HFFc6 (cell line): ENCODE results near the gene PDE4D. TPM values are rescaled to one million over a fixed set of nuclear protein-coding genes. Genes with fewer than 3 reads are reported as not detected.

Source experiments
- DNase-seq: peaks from one replicate; pipeline ENCODE4 v3.0.0-alpha.2; 2018
- H3K27ac Mint-ChIP-seq: 2 replicates; pipeline ENCODE4 v1.8.0; 2020; ENCODE audit warnings: mild to moderate bottlenecking, mixed read lengths
- H3K27me3 Mint-ChIP-seq: 2 replicates; pipeline ENCODE4 v1.8.0; 2021; ENCODE audit warnings: mild to moderate bottlenecking, moderate library complexity, mixed read lengths; ENCODE audit not compliant: insufficient read depth
- H3K36me3 Mint-ChIP-seq: 2 replicates; pipeline ENCODE4 v1.8.0; 2021; ENCODE audit warnings: low read depth, mixed read lengths
- H3K4me1 Mint-ChIP-seq: 2 replicates; pipeline ENCODE4 v1.8.0; 2020; ENCODE audit warnings: low read depth, mixed read lengths
- H3K4me3 Mint-ChIP-seq: 2 replicates; pipeline ENCODE4 v1.8.0; 2020; ENCODE audit warnings: mild to moderate bottlenecking, moderate library complexity, mixed read lengths
- H3K9me3 Mint-ChIP-seq: 2 replicates; pipeline ENCODE4 v1.8.0; 2020; ENCODE audit warnings: mild to moderate bottlenecking, mixed read lengths
- CTCF ChIP-seq: fragments of 200-600 bp; sonication (generic); IDR thresholded peaks from 2 replicates; pipeline ENCODE4 v1.5.0; 2021; ENCODE audit warnings: antibody characterized with exemption, mild to moderate bottlenecking
- total RNA-seq, 6 experiments: library from RNA; stranded (reverse); fragmentation: NEBNext Ultra II Directional; extraction: Animal tissue kit (Norgen Biotek cat#: 25700); gene quantifications; 2 replicates in 1 of 6; 3 replicates in 5 of 6; pipeline ENCODE4 v1.2.3, GENCODE V29; 2021

PDE4D gene
- total RNA-seq, 6 experiments from 2014 or later: 1.8 to 7.3 (median 6.2) TPM

- H3K4me1 Mint-ChIP-seq: peaks cover 6% of the 10 kb centered on the region; the same call in 1 of the 2 replicates
- no peaks in the 10 kb centered on the region for H3K9me3 Mint-ChIP-seq
- H3K36me3 Mint-ChIP-seq: no peaks in the 10 kb centered on the region
- no peak for DNase-seq
- H3K4me3 Mint-ChIP-seq: no peak overlapping the region
- no peak overlapping the region for H3K27ac Mint-ChIP-seq
- H3K27me3 Mint-ChIP-seq: peaks cover 5% of the 10 kb centered on the region
- TF ChIP-seq CTCF: no peak
Observed at GRCh38 chr5:59607138-59607765, 286.3 kb downstream of the PDE4D start.

GRCh38 chr5:59605915-59606314 is 287.6 kb downstream of the PDE4D start:
- DNase-seq: no peak
- H3K27me3 Mint-ChIP-seq: peaks cover 5% of the 10 kb centered on the region
- H3K4me1 Mint-ChIP-seq: peaks cover 6% of the 10 kb centered on the region; the same call in 1 of the 2 replicates
- no peak overlapping the region for H3K4me3 Mint-ChIP-seq
- TF ChIP-seq CTCF: no peak
- no peaks in the 10 kb centered on the region for H3K9me3 Mint-ChIP-seq
- H3K36me3 Mint-ChIP-seq: no peaks in the 10 kb centered on the region
- H3K27ac Mint-ChIP-seq: no peak overlapping the region

- Mint-ChIP-seq H3K36me3 (no peaks in the 10 kb centered on the region), H3K27me3 (peaks cover 5% of the 10 kb centered on the region)
Observed at GRCh38 chr5:59604111-59604510, 289.4 kb downstream of the PDE4D start.

GRCh38 chr5:59600998-59601397 is 292.5 kb downstream of the PDE4D start:
- Mint-ChIP-seq H3K4me1 (peaks cover 20% of the 10 kb centered on the region; the same call in 1 of the 2 replicates), H3K4me3 (no peak overlapping the region), H3K27me3 (no peaks in the 10 kb centered on the region), H3K36me3 (no peaks in the 10 kb centered on the region), H3K9me3 (no peaks in the 10 kb centered on the region), H3K27ac (no peak overlapping the region)
- no peak for DNase-seq
- TF ChIP-seq CTCF: no peak

More at GRCh38 chr5:59604111-59604510, 289.4 kb downstream of the PDE4D start:
- TF ChIP-seq CTCF: no peak
- Mint-ChIP-seq H3K9me3 (no peaks in the 10 kb centered on the region), H3K27ac (no peak overlapping the region), H3K4me3 (no peak overlapping the region), H3K4me1 (peaks cover 6% of the 10 kb centered on the region; the same call in 1 of the 2 replicates)
- no peak for DNase-seq

- H3K4me3 Mint-ChIP-seq: no peak overlapping the region
- no peak for DNase-seq
- TF ChIP-seq CTCF: no peak
- no peaks in the 10 kb centered on the region for H3K9me3 Mint-ChIP-seq
- H3K36me3 Mint-ChIP-seq: no peaks in the 10 kb centered on the region
- H3K27ac Mint-ChIP-seq: no peak overlapping the region
- no peaks in the 10 kb centered on the region for H3K27me3 Mint-ChIP-seq
- H3K4me1 Mint-ChIP-seq: peaks cover 20% of the 10 kb centered on the region; the same call in 1 of the 2 replicates
Observed at GRCh38 chr5:59600153-59600552, 293.4 kb downstream of the PDE4D start.
